Esophagus muscularis mucosa (tissue), 4 donors: ENCODE results near the gene GDF2.

Source experiments
- CTCF ChIP-seq, 3 experiments: fragments of 200-600 bp in 2 of 3; fragments of 450-650 bp in 1 of 3; sonication (generic) in 2 of 3; IDR thresholded peaks; one replicate each; pipeline ENCODE4 v1.5.1; 2017 to 2019; ENCODE audit warnings: antibody characterized with exemption in 3 of 3, mild to moderate bottlenecking in 2 of 3, moderate library complexity in 1 of 3
- EP300 ChIP-seq: sonication (generic); formaldehyde crosslinking; IDR thresholded peaks from one replicate; pipeline ENCODE4 v1.6.1; 2017; ENCODE audit warnings: antibody characterized with exemption
- POLR2A ChIP-seq: fragments of 450-650 bp; IDR thresholded peaks from one replicate; pipeline ENCODE4 v1.6.1; 2017; ENCODE audit warnings: antibody characterized with exemption, moderate library complexity, mild to moderate bottlenecking, low read depth
- POLR2AphosphoS5 ChIP-seq, 2 donors: sonication (generic); formaldehyde crosslinking; IDR thresholded peaks; one replicate each; pipeline ENCODE4 v1.6.1; 2017; ENCODE audit warnings: antibody characterized with exemption in 2 of 2

- TF ChIP-seq CTCF (IDR thresholded peaks at IDR 0.05): no peak
- TF ChIP-seq POLR2AphosphoS5 (IDR thresholded peaks at IDR 0.05): no peak
- no peak for TF ChIP-seq POLR2A
- TF ChIP-seq EP300: no peak
These were observed 9.6 kb upstream of the GDF2 start for GRCh38 chr10:47312663-47312995.
